8988T (cell line): ENCODE measurements around the gene MICAL2.

Experiments
- DNase-seq: peaks from one replicate; pipeline ENCODE4 v3.0.0; 2011

The MICAL2 gene

GRCh38 chr11:12238420-12238819, 128.0 kb downstream of the MICAL2 start:
- DNase-seq = no peak

- DNase-seq = no peak
Observed at GRCh38 chr11:12239396-12239795, 129.0 kb downstream of the MICAL2 start.

GRCh38 chr11:12239804-12240371, 129.5 kb downstream of the MICAL2 start:
- DNase-seq = no peak

GRCh38 chr11:12240677-12241076, 130.3 kb downstream of the MICAL2 start:
- no peak for DNase-seq

GRCh38 chr11:12241401-12241800, 131.0 kb downstream of the MICAL2 start:
- DNase-seq = no peak

GRCh38 chr11:12241971-12242672, 131.7 kb downstream of the MICAL2 start:
- DNase-seq = no peak

- DNase-seq = no peak
Observed at GRCh38 chr11:12242966-12243365, 132.6 kb downstream of the MICAL2 start.

GRCh38 chr11:12243486-12243885, 133.1 kb downstream of the MICAL2 start:
- DNase-seq = no peak

GRCh38 chr11:12243911-12244550, 133.6 kb downstream of the MICAL2 start:
- DNase-seq = no peak

- DNase-seq = no peak
Observed at GRCh38 chr11:12245091-12245490, 134.7 kb downstream of the MICAL2 start.

GRCh38 chr11:12245549-12246016, 135.2 kb downstream of the MICAL2 start:
- DNase-seq = no peak

GRCh38 chr11:12246147-12246546, 135.8 kb downstream of the MICAL2 start:
- DNase-seq = no peak

- no peak for DNase-seq
Observed at GRCh38 chr11:12246989-12247388, 136.6 kb downstream of the MICAL2 start.

- no peak for DNase-seq
Observed at GRCh38 chr11:12247543-12248254, 137.3 kb downstream of the MICAL2 start.

- no peak for DNase-seq
Observed at GRCh38 chr11:12248330-12248729, 137.9 kb downstream of the MICAL2 start.

- no peak for DNase-seq
Observed at GRCh38 chr11:12249590-12250260, 139.3 kb downstream of the MICAL2 start.

- DNase-seq = no peak
Observed at GRCh38 chr11:12251666-12252560, 141.5 kb downstream of the MICAL2 start.

- no peak for DNase-seq
Observed at GRCh38 chr11:12253843-12254281, 143.5 kb downstream of the MICAL2 start.

- DNase-seq = no peak
Observed at GRCh38 chr11:12258451-12258850, 148.1 kb downstream of the MICAL2 start.

GRCh38 chr11:12259956-12260355, 149.6 kb downstream of the MICAL2 start:
- no peak for DNase-seq

GRCh38 chr11:12260731-12261521, 150.5 kb downstream of the MICAL2 start:
- DNase-seq = no peak
